Body of pancreas (tissue), 4 donors: ENCODE results near the gene TRNAU1AP. TPM values are rescaled to one million over a fixed set of nuclear protein-coding genes. Genes with fewer than 3 reads are reported as not detected.
"Not testable (repeated sequence)": the region's sequence is repeated elsewhere in the genome, so short reads cannot be mapped to it uniquely, and the experiment has no call there.

ENCODE experiments used
- ATAC-seq: fragments of 150-250 bp; one replicate; pipeline ENCODE4 v1.9.1; 2016
- DNase-seq, 4 donors: peaks; one replicate each; pipeline ENCODE4 v3.0.0-alpha.2; 2019
- H3K27ac ChIP-seq, 4 donors: fragments of 200-600 bp; sonication (generic); 1 replicate in 3 of 4; 2 replicates in 1 of 4; pipeline versions ENCODE4 v1.5.1 to v1.6.1; 2016 to 2019; ENCODE audit warnings: mild to moderate bottlenecking in 1 of 4, mixed read lengths in 1 of 4, moderate library complexity in 1 of 4
- H3K27me3 ChIP-seq, 2 donors: fragments of 200-600 bp; sonication (generic); one replicate each; pipeline ENCODE4 v1.6.0; 2016; ENCODE audit warnings: mild to moderate bottlenecking in 1 of 2
- H3K36me3 ChIP-seq, 2 donors: fragments of 200-600 bp; sonication (generic); replicated peaks in 1 of 2; 2 replicates each; pipeline ENCODE4 v1.5.1; 2016; ENCODE audit warnings: low read depth in 2 of 2; ENCODE audit not compliant: insufficient read depth in 1 of 2
- H3K4me1 ChIP-seq: fragments of 200-600 bp; sonication (generic); one replicate; pipeline ENCODE4 v1.6.0; 2016
- H3K4me3 ChIP-seq, 2 donors: fragments of 200-600 bp; sonication (generic); 1 replicate in 1 of 2; 2 replicates in 1 of 2; pipeline ENCODE4 v1.5.1; 2016 to 2019
- H3K9me3 ChIP-seq, 3 donors: fragments of 200-600 bp; sonication (generic); 1 replicate in 2 of 3; 2 replicates in 1 of 3; pipeline ENCODE4 v1.5.1; 2016
- CTCF ChIP-seq, 7 experiments: fragments of 450-650 bp in 4 of 7; fragments of 200-600 bp in 3 of 7; sonication (generic) in 3 of 7; IDR thresholded peaks; one replicate each; pipeline ENCODE4 v1.5.1; 2016 to 2019; ENCODE audit warnings: antibody characterized with exemption in 7 of 7
- POLR2A ChIP-seq, 3 donors: fragments of 450-650 bp; IDR thresholded peaks; one replicate each; pipeline ENCODE4 v1.6.1; 2016; ENCODE audit warnings: antibody characterized with exemption in 3 of 3, mild to moderate bottlenecking in 2 of 3
- WGBS, 2 donors: methylation state at CpG; one replicate each; pipeline ENCODE4 v1.1.5; 2017; 5-methylcytosine and 5-hydroxymethylcytosine counted together
- intact Hi-C: fragments of 100-400 bp; cut with DNase I; formaldehyde crosslinking; loops from one replicate; pipeline ENCODE4 v1.15.1; 2023
- total RNA-seq, 2 donors: library from RNA; depleted of rRNA; stranded (reverse); fragments of >200 nt; gene quantifications; one replicate each; pipeline ENCODE4 v1.1.0, GENCODE V29; 2016

Gene TRNAU1AP
- total RNA-seq, 2 donors from 2014 or later: 8.9 to 14.3 TPM

GRCh38 chr1:28579401-28579800 is 26.5 kb downstream of the TRNAU1AP start:
- DNase-seq (no peak), ATAC-seq (no peak)
- intact Hi-C loops: no loop called here
- Histone ChIP-seq H3K27me3 (no peaks in the 10 kb centered on the region), H3K4me1 (peaks cover 21% of the 10 kb centered on the region), H3K4me3 (no peak overlapping the region), H3K36me3 (peaks cover 5 to 13% of the 10 kb centered on the region in 2 donors), H3K27ac (no peak overlapping the region), H3K9me3 (no peaks in the 10 kb centered on the region)
- no peak for TF ChIP-seq CTCF (IDR thresholded peaks at IDR 0.05)
- no peak for TF ChIP-seq POLR2A (IDR thresholded peaks at IDR 0.05)
- 81 to 93% methylated on average over 1 of the region's 1 CpG for WGBS, 2 donors

- TF ChIP-seq POLR2A (IDR thresholded peaks at IDR 0.05): no peak
- no peak for TF ChIP-seq CTCF (IDR thresholded peaks at IDR 0.05)
- Histone ChIP-seq H3K36me3 (peaks cover 4 to 13% of the 10 kb centered on the region in 2 donors), H3K9me3 (no peaks in the 10 kb centered on the region), H3K4me1 (peaks cover 21% of the 10 kb centered on the region), H3K27me3 (no peaks in the 10 kb centered on the region), H3K4me3 (peak overlapping the region; percentile 46 to 60), H3K27ac (peak overlapping the region; percentile 70 to 88 (median 76))
- intact Hi-C loops: no loop called here
- peak; percentile 23 for ATAC-seq
- 0 to 3% methylated on average over 18 to 26 of the region's 26 CpGs for WGBS, 2 donors
- peak; percentile 40 to 46 (median 45) for DNase-seq
These were observed 28.0 kb downstream of the TRNAU1AP start for GRCh38 chr1:28580722-28581530.

GRCh38 chr1:28581531-28582247 is 28.8 kb downstream of the TRNAU1AP start:
- peak; percentile 97 for ATAC-seq
- Histone ChIP-seq H3K27me3 (no peaks in the 10 kb centered on the region), H3K27ac (peak overlapping the region; percentile 70 to 88 (median 76)), H3K36me3 (peaks cover 4 to 13% of the 10 kb centered on the region in 2 donors), H3K9me3 (no peaks in the 10 kb centered on the region), H3K4me3 (peak overlapping the region; percentile 46 to 60), H3K4me1 (peaks cover 21% of the 10 kb centered on the region)
- DNase-seq: peak; percentile 96 to 97 (median 96)
- 0 to 1% methylated on average over 2 to 75 of the region's 75 CpGs for WGBS, 2 donors
- intact Hi-C loops: no loop called here
- TF ChIP-seq CTCF (IDR thresholded peaks at IDR 0.05) (peak in 4 of 7 experiments; percentile 10 to 57 (median 46)), POLR2A (IDR thresholded peaks at IDR 0.05) (peak; percentile 95 to 99 (median 98))

GRCh38 chr1:28582248-28582615 is 29.3 kb downstream of the TRNAU1AP start:
- peak overlapping the region; percentile 70 to 88 (median 76) for H3K27ac ChIP-seq
- peaks cover 21% of the 10 kb centered on the region for H3K4me1 ChIP-seq
- peaks cover 4 to 13% of the 10 kb centered on the region in 2 donors for H3K36me3 ChIP-seq
- no peaks in the 10 kb centered on the region for H3K27me3 ChIP-seq
- 2 to 5% methylated on average over 10 of the region's 10 CpGs for WGBS, 2 donors
- peak overlapping the region in 1 of 2 donors; percentile 60 for H3K4me3 ChIP-seq
- DNase-seq: no peak
- no peaks in the 10 kb centered on the region for H3K9me3 ChIP-seq
- peak; percentile 8 for ATAC-seq
- no peak for TF ChIP-seq POLR2A (IDR thresholded peaks at IDR 0.05)
- no peak for TF ChIP-seq CTCF (IDR thresholded peaks at IDR 0.05)
- intact Hi-C loops: no loop called here

GRCh38 chr1:28586585-28587391 is 33.9 kb downstream of the TRNAU1AP start:
- WGBS, 2 donors: 82 to 83% methylated on average over 19 of the region's 19 CpGs
- H3K36me3 ChIP-seq, intact Hi-C loops, H3K4me3 ChIP-seq, H3K4me1 ChIP-seq, DNase-seq, H3K27me3 ChIP-seq, ATAC-seq, H3K9me3 ChIP-seq: not testable (repeated sequence)
- peak overlapping the region in 1 of 4 donors; percentile 18 for H3K27ac ChIP-seq
